ENCODE results near the gene MEOX2.

Gene MEOX2

DNA sequence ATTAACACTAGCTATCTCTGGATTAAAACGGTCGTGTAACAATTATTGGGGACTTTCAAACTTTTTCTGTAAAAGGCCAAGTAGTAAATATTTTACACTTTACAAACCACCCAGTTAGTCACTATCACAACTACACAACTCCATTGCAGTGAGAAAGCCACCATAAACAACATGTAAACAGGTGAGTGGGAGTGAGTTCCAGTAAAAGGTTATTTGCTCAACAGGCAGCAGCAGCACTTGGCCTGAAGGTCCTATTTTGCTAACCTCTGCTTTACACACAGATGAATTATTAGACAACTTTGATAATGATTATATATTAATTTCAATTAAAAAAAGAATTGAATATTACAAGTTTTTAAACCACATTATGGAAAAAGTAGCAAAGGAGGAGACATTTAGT, 108.9 kb downstream of the MEOX2 start:
- Histone ChIP-seq H3K4me2 (no peak overlapping the region), H4K20me1 (no peaks in the 10 kb centered on the region), H3K36me3 (no peaks in the 10 kb centered on the region), H3K27ac (no peak overlapping the region), H3K9me3 (no peaks in the 10 kb centered on the region), H3K4me3 (no peak overlapping the region), H3K4me1 (peaks cover 13% of the 10 kb centered on the region), H3K9ac (no peak overlapping the region), H3K27me3 (no peaks in the 10 kb centered on the region)
- TF ChIP-seq Cebpa-rat (IDR thresholded peaks at IDR 0.05): no peak

DNA sequence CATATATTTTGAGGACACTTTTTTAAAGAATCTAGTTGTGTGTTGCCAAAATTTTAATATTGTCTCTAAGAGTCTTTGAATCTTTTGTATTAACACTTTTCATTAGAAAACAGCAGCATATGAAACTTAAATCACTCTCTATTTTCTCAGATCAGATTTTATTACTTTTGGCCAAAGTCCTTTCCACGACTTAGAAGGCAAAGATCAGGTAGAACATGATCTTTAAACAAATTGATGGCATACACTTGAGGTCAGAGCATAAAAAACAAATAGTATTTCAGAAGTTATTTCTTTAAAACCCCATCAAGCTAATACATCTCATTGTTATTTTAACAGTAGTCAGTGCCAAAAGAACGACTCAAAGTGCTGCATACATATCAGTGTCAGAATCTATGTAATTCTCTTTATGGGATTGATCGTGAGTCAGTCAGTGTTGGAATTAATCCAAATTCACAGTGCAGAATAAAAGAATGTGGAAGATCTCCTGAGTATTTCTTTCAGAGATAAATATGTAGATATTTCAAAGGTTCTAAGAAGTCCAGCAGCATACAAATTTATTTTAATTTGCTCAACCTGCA, 115.1 kb downstream of the MEOX2 start:
- Histone ChIP-seq H3K4me3 (no peak overlapping the region), H3K9ac (no peak overlapping the region)
- no peak for TF ChIP-seq Cebpa-rat (IDR thresholded peaks at IDR 0.05)

DNA sequence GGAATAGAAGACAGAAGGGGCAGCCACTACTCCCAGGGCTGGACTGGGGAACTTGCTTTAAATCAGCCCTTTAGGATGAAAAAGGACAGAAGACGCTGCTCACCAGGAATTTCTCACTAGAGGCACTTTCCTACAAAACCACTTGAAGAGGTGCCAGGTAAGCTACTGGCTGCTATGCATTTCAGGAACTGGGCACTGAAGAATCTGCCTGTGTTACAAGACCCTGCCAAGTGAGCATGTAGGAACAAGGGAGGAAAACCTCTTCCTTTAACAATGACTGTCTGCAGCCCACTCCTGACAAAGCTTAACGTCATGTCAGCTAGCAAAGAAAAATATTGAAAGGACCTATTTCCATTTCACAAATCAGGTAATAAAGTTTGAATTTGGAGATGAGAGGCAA, 118.8 kb downstream of the MEOX2 start:
- TF ChIP-seq Cebpa-rat (IDR thresholded peaks at IDR 0.05): no peak
- Histone ChIP-seq H3K9me3 (no peaks in the 10 kb centered on the region), H3K4me2 (no peak overlapping the region)

More for the DNA sequence above, 115.1 kb downstream of the MEOX2 start:
- no peaks in the 10 kb centered on the region for H3K27me3 ChIP-seq
- H4K20me1 ChIP-seq: no peaks in the 10 kb centered on the region
- H3K36me3 ChIP-seq: no peaks in the 10 kb centered on the region
- H3K9me3 ChIP-seq: no peaks in the 10 kb centered on the region
- no peak overlapping the region for H3K27ac ChIP-seq
- H3K4me2 ChIP-seq: no peak overlapping the region
- H3K4me1 ChIP-seq: no peaks in the 10 kb centered on the region

DNA sequence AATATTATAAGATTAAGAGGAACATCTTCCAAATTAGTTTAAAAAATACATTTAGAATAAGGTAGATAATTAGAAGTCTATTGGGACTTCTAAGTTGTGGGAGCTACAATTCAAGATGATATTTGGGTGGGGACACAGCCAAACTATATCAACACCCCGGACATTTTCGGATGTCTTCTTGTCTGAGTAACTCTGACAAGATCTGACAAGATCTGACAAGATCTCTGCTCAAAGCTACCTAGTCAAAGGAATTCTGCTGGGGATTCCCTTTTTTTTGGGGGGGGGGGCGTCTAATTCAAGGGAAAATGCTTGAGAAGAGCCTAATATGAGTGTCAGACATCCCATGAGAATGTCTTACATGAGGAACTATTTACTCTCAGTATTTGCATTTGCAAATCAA, 119.4 kb downstream of the MEOX2 start:
- no peaks in the 10 kb centered on the region for H3K36me3 ChIP-seq
- H3K27ac ChIP-seq: no peak overlapping the region
- H3K27me3 ChIP-seq: no peaks in the 10 kb centered on the region
- H3K4me1 ChIP-seq: no peaks in the 10 kb centered on the region
- no peak overlapping the region for H3K4me3 ChIP-seq
- TF ChIP-seq Cebpa-rat (IDR thresholded peaks at IDR 0.05): no peak
- H4K20me1 ChIP-seq: no peaks in the 10 kb centered on the region
- H3K4me2 ChIP-seq: no peak overlapping the region
- no peaks in the 10 kb centered on the region for H3K9me3 ChIP-seq
- no peak overlapping the region for H3K9ac ChIP-seq

More for the DNA sequence above, 118.8 kb downstream of the MEOX2 start:
- no peaks in the 10 kb centered on the region for H3K27me3 ChIP-seq
- H3K36me3 ChIP-seq: no peaks in the 10 kb centered on the region
- H3K9ac ChIP-seq: no peak overlapping the region
- H3K4me1 ChIP-seq: no peaks in the 10 kb centered on the region
- H3K27ac ChIP-seq: no peak overlapping the region
- H4K20me1 ChIP-seq: no peaks in the 10 kb centered on the region
- H3K4me3 ChIP-seq: no peak overlapping the region

DNA sequence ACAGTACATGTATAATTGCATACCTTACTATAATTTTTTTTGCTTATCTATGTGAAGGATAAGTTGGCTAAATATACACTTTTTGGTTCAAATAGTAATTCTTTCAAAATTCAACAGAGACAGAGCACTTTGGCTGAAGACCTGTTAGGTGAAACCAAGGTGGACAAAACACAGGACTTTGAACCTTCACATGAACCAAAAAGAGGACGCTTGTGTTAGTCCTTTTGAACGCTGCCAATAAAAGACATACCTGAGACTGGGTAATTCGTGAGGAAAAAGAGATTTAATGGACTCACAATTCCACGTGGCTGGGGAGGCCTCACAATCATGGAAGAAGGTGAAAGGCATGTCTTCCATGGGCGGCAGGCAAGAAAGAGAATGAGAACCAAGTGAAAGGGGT, 120.0 kb downstream of the MEOX2 start:
- Histone ChIP-seq H3K36me3 (no peaks in the 10 kb centered on the region), H3K4me3 (no peak overlapping the region), H4K20me1 (no peaks in the 10 kb centered on the region), H3K4me2 (no peak overlapping the region), H3K27ac (no peak overlapping the region), H3K4me1 (no peaks in the 10 kb centered on the region), H3K9me3 (no peaks in the 10 kb centered on the region), H3K27me3 (no peaks in the 10 kb centered on the region), H3K9ac (no peak overlapping the region)
- no peak for TF ChIP-seq Cebpa-rat (IDR thresholded peaks at IDR 0.05)

DNA sequence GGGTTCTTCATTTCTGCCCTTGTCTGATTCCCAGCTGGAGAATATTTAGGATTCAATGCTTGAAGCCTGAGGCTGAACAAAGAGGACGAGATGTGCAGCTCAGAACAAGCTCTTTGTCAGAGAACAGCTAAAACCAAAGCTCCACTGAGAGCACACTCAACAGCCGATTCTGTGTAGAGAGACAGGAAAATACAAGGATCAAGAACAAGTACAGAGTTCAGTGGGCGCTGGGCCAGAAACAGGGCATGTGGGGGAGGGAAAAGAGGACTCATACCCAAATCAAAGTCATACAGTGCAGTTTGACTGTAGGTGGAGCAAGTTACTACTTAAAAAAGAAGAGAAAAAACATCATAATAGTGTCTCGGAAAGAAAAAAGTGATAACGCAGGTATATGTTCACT, 124.6 kb downstream of the MEOX2 start, which contains the start of gene AGMO:
Gene AGMO, minus strand, starts transcription at position 181 of the 400 bp plus-strand sequence.
- no peaks in the 10 kb centered on the region for H4K20me1 ChIP-seq
- H3K27ac ChIP-seq: no peak within 1 kb of the TSS
- no peak within 1 kb of the TSS for H3K4me2 ChIP-seq
- no peaks in the 10 kb centered on the region for H3K4me1 ChIP-seq
- H3K27me3 ChIP-seq: no peaks in the 10 kb centered on the region
- no peaks in the 10 kb centered on the region for H3K36me3 ChIP-seq
- no peak within 1 kb of the TSS for H3K4me3 ChIP-seq
- TF ChIP-seq Cebpa-rat (IDR thresholded peaks at IDR 0.05): no peak
- no peaks in the 10 kb centered on the region for H3K9me3 ChIP-seq
- H3K9ac ChIP-seq: no peak within 1 kb of the TSS

All from BLaER1 (cell line).